Adipocyte (in vitro differentiated cells): ENCODE measurements around the gene NKPD1.

Experiments used
- DNase-seq: peaks from one replicate; pipeline ENCODE4 v3.0.0-alpha.2; 2015; ENCODE audit warnings: low read depth
- H3K27me3 ChIP-seq: replicated peaks from 2 replicates; pipeline ENCODE4 v1.7.0; 2013; ENCODE audit warnings: mild to moderate bottlenecking, low read length, moderate library complexity; ENCODE audit not compliant: control insufficient read depth, insufficient read depth
- H3K36me3 ChIP-seq: 2 replicates; pipeline ENCODE4 v1.7.0; 2013; ENCODE audit warnings: low read length, mild to moderate bottlenecking, moderate library complexity; ENCODE audit not compliant: control insufficient read depth, insufficient read depth, severe bottlenecking
- H3K4me1 ChIP-seq: 2 replicates; pipeline ENCODE4 v1.7.0; 2013; ENCODE audit warnings: mild to moderate bottlenecking, low read length, moderate library complexity; ENCODE audit not compliant: control insufficient read depth, insufficient read depth
- H3K4me3 ChIP-seq: 2 replicates; pipeline ENCODE4 v1.7.0; 2013; ENCODE audit warnings: mild to moderate bottlenecking, low read length, moderate library complexity
- H3K9ac ChIP-seq: 2 replicates; pipeline ENCODE4 v1.7.0; 2013; ENCODE audit warnings: mild to moderate bottlenecking, low read length, moderate library complexity
- H3K9me3 ChIP-seq: 2 replicates; pipeline ENCODE4 v1.7.0; 2013; ENCODE audit warnings: mild to moderate bottlenecking, low read length, moderate library complexity; ENCODE audit not compliant: control insufficient read depth

Gene NKPD1

GRCh38 chr19:45133661-45134060 lies 27.1 kb downstream of the NKPD1 start:
- H3K4me3 ChIP-seq, result no peak overlapping the region
- H3K4me1 ChIP-seq, result no peaks in the 10 kb centered on the region
- no peak overlapping the region for H3K9ac ChIP-seq
- H3K36me3 ChIP-seq, result no peaks in the 10 kb centered on the region
- H3K9me3 ChIP-seq, result no peaks in the 10 kb centered on the region
- no peak for DNase-seq
- H3K27me3 ChIP-seq, result no peaks in the 10 kb centered on the region

- H3K4me3 ChIP-seq, result no peak overlapping the region
- DNase-seq, result no peak
- no peak overlapping the region for H3K9ac ChIP-seq
- no peaks in the 10 kb centered on the region for H3K9me3 ChIP-seq
- H3K4me1 ChIP-seq, result no peaks in the 10 kb centered on the region
- H3K27me3 ChIP-seq, result no peaks in the 10 kb centered on the region
- no peaks in the 10 kb centered on the region for H3K36me3 ChIP-seq
Observed at GRCh38 chr19:45130888-45131615, 29.7 kb downstream of the NKPD1 start.

- H3K4me3 ChIP-seq, result no peak overlapping the region
- H3K36me3 ChIP-seq, result no peaks in the 10 kb centered on the region
- no peak for DNase-seq
- no peak overlapping the region for H3K9ac ChIP-seq
- no peaks in the 10 kb centered on the region for H3K4me1 ChIP-seq
- H3K27me3 ChIP-seq, result no peaks in the 10 kb centered on the region
- H3K9me3 ChIP-seq, result no peaks in the 10 kb centered on the region
Observed at GRCh38 chr19:45130236-45130635, 30.5 kb downstream of the NKPD1 start.

GRCh38 chr19:45128806-45129205 lies 32.0 kb downstream of the NKPD1 start:
- no peak for DNase-seq
- Histone ChIP-seq H3K9ac (no peak overlapping the region), H3K9me3 (no peaks in the 10 kb centered on the region), H3K4me1 (peaks cover 3% of the 10 kb centered on the region), H3K4me3 (no peak overlapping the region), H3K36me3 (no peaks in the 10 kb centered on the region), H3K27me3 (no peaks in the 10 kb centered on the region)

- peaks cover 10% of the 10 kb centered on the region for H3K4me1 ChIP-seq
- no peak for DNase-seq
- H3K36me3 ChIP-seq, result no peaks in the 10 kb centered on the region
- no peaks in the 10 kb centered on the region for H3K27me3 ChIP-seq
- no peaks in the 10 kb centered on the region for H3K9me3 ChIP-seq
- no peak overlapping the region for H3K4me3 ChIP-seq
- H3K9ac ChIP-seq, result no peak overlapping the region
Observed at GRCh38 chr19:45128146-45128545, 32.6 kb downstream of the NKPD1 start.

- no peaks in the 10 kb centered on the region for H3K36me3 ChIP-seq
- H3K4me3 ChIP-seq, result no peak overlapping the region
- no peaks in the 10 kb centered on the region for H3K9me3 ChIP-seq
- H3K27me3 ChIP-seq, result no peaks in the 10 kb centered on the region
- H3K4me1 ChIP-seq, result peaks cover 10% of the 10 kb centered on the region
- DNase-seq, result no peak
- H3K9ac ChIP-seq, result no peak overlapping the region
Observed at GRCh38 chr19:45126654-45127053, 34.1 kb downstream of the NKPD1 start.

- H3K9ac ChIP-seq, result no peak overlapping the region
- H3K4me3 ChIP-seq, result no peak overlapping the region
- no peaks in the 10 kb centered on the region for H3K9me3 ChIP-seq
- peaks cover 10% of the 10 kb centered on the region for H3K4me1 ChIP-seq
- H3K36me3 ChIP-seq, result no peaks in the 10 kb centered on the region
- no peaks in the 10 kb centered on the region for H3K27me3 ChIP-seq
- peak; percentile 42 for DNase-seq
Observed at GRCh38 chr19:45125975-45126493, 34.7 kb downstream of the NKPD1 start.

- Histone ChIP-seq H3K9me3 (no peaks in the 10 kb centered on the region), H3K9ac (no peak overlapping the region), H3K4me3 (no peak overlapping the region), H3K36me3 (no peaks in the 10 kb centered on the region), H3K27me3 (no peaks in the 10 kb centered on the region), H3K4me1 (peaks cover 10% of the 10 kb centered on the region)
- no peak for DNase-seq
Observed at GRCh38 chr19:45125360-45125759, 35.4 kb downstream of the NKPD1 start.

- Histone ChIP-seq H3K4me3 (no peak overlapping the region), H3K27me3 (no peaks in the 10 kb centered on the region), H3K9ac (no peak overlapping the region), H3K9me3 (no peaks in the 10 kb centered on the region), H3K4me1 (peaks cover 10% of the 10 kb centered on the region), H3K36me3 (no peaks in the 10 kb centered on the region)
- DNase-seq, result no peak
Observed at GRCh38 chr19:45124021-45124420, 36.8 kb downstream of the NKPD1 start.

GRCh38 chr19:45123440-45123850 lies 37.3 kb downstream of the NKPD1 start:
- peak; percentile 17 for DNase-seq
- Histone ChIP-seq H3K9ac (no peak overlapping the region), H3K9me3 (no peaks in the 10 kb centered on the region), H3K4me3 (no peak overlapping the region), H3K36me3 (no peaks in the 10 kb centered on the region), H3K4me1 (peaks cover 10% of the 10 kb centered on the region), H3K27me3 (no peaks in the 10 kb centered on the region)

- no peak for DNase-seq
- no peaks in the 10 kb centered on the region for H3K9me3 ChIP-seq
- no peak overlapping the region for H3K9ac ChIP-seq
- H3K27me3 ChIP-seq, result no peaks in the 10 kb centered on the region
- H3K4me1 ChIP-seq, result peaks cover 10% of the 10 kb centered on the region
- no peak overlapping the region for H3K4me3 ChIP-seq
- no peaks in the 10 kb centered on the region for H3K36me3 ChIP-seq
Observed at GRCh38 chr19:45122832-45123231, 38.0 kb downstream of the NKPD1 start.
